Neural cell (in vitro differentiated cells): ENCODE measurements around the gene RING1. TPM values are rescaled to one million over a fixed set of nuclear protein-coding genes. Genes with fewer than 3 reads are reported as not detected.

Experiments used
- H2AFZ ChIP-seq: fragments of 200-600, 300-800 bp; sonication (generic), shearing (Covaris generic); 2 replicates; pipeline ENCODE4 v1.6.0; 2014; ENCODE audit warnings: low read depth, mild to moderate bottlenecking, antibody characterized with exemption, low read length, moderate library complexity
- H3F3A ChIP-seq: fragments of 200-600 bp; shearing (Covaris generic); 2 replicates; pipeline ENCODE4 v1.6.1; 2016; ENCODE audit warnings: mild to moderate bottlenecking, moderate library complexity, mixed read lengths, antibody characterized with exemption, low read length; ENCODE audit not compliant: insufficient read depth, poor library complexity, severe bottlenecking
- H3K27ac ChIP-seq: fragments of 200-600, 300-800 bp; sonication (generic), shearing (Covaris generic); 2 replicates; pipeline ENCODE4 v1.5.1; 2014; ENCODE audit warnings: mild to moderate bottlenecking, low read length, moderate library complexity
- H3K27me3 ChIP-seq: fragments of 300-800, 200-600 bp; sonication (generic), shearing (Covaris generic); 2 replicates; pipeline ENCODE4 v1.6.0; 2014; ENCODE audit warnings: mild to moderate bottlenecking, low read depth, low read length, moderate library complexity; ENCODE audit not compliant: insufficient read depth
- H3K36me3 ChIP-seq: fragments of 300-800, 200-600 bp; sonication (generic), shearing (Covaris generic); 2 replicates; pipeline ENCODE4 v1.5.1; 2014; ENCODE audit warnings: mild to moderate bottlenecking, antibody characterized with exemption, low read length, moderate library complexity; ENCODE audit not compliant: insufficient read depth
- H3K4me2 ChIP-seq: fragments of 300-800, 200-600 bp; sonication (generic), shearing (Covaris generic); 2 replicates; pipeline ENCODE4 v1.6.0; 2014; ENCODE audit warnings: mild to moderate bottlenecking, low read length
- H3K4me3 ChIP-seq: fragments of 300-800, 200-600 bp; sonication (generic), shearing (Covaris generic); 2 replicates; pipeline ENCODE4 v1.5.1; 2014; ENCODE audit warnings: mild to moderate bottlenecking, low read length, moderate library complexity
- H3K79me2 ChIP-seq: fragments of 200-600 bp; shearing (Covaris generic); replicated peaks from 2 replicates; pipeline ENCODE4 v1.6.0; 2014; ENCODE audit warnings: mild to moderate bottlenecking, low read length, moderate library complexity; ENCODE audit not compliant: insufficient read depth
- H3K9ac ChIP-seq: fragments of 300-800, 200-600 bp; sonication (generic), shearing (Covaris generic); 2 replicates; pipeline ENCODE4 v1.6.1; 2016; ENCODE audit warnings: mild to moderate bottlenecking, low read length, mixed read lengths
- H3K9me2 ChIP-seq: fragments of 200-600 bp; shearing (Covaris generic); 2 replicates; pipeline ENCODE4 v1.6.1; 2016; ENCODE audit warnings: mild to moderate bottlenecking, low read length, mixed read lengths; ENCODE audit not compliant: insufficient read depth
- H3K9me3 ChIP-seq: fragments of 200-600, 300-800 bp; sonication (generic), shearing (Covaris generic); 2 replicates; pipeline ENCODE4 v1.6.1; 2016; ENCODE audit warnings: mild to moderate bottlenecking, mixed run types, low read length, moderate library complexity, mixed read lengths
- H4K20me1 ChIP-seq: fragments of 200-600 bp; shearing (Covaris generic); 2 replicates; pipeline ENCODE4 v1.6.1; 2016; ENCODE audit warnings: mild to moderate bottlenecking, mixed run types; ENCODE audit not compliant: insufficient read depth
- CTCF ChIP-seq: fragments of 450-650 bp; IDR thresholded peaks from 2 replicates; pipeline ENCODE4 v1.5.1; 2014; ENCODE audit warnings: antibody characterized with exemption, mild to moderate bottlenecking, moderate library complexity; ENCODE audit not compliant: poor library complexity, severe bottlenecking
- EP300 ChIP-seq: fragments of 450-650 bp; conservative IDR thresholded peaks from 2 replicates; pipeline ENCODE4 v1.6.1; 2014; ENCODE audit warnings: antibody characterized with exemption, mild to moderate bottlenecking, moderate library complexity; ENCODE audit not compliant: poor library complexity, severe bottlenecking
- EZH2 ChIP-seq: fragments of 200-600, 300-800 bp; shearing (Covaris generic), sonication (generic); IDR thresholded peaks from 2 replicates; pipeline ENCODE4 v1.6.1; 2014; ENCODE audit warnings: antibody characterized with exemption, low read length, borderline replicate concordance, mild to moderate bottlenecking; ENCODE audit not compliant: insufficient read depth, poor library complexity, severe bottlenecking
- MXI1 ChIP-seq: fragments of 450-650 bp; conservative IDR thresholded peaks from 2 replicates; pipeline ENCODE4 v1.6.1; 2014; ENCODE audit warnings: antibody characterized with exemption, mild to moderate bottlenecking; ENCODE audit not compliant: poor library complexity, severe bottlenecking
- POLR2AphosphoS5 ChIP-seq: IDR thresholded peaks from 2 replicates; pipeline ENCODE4 v1.6.1; 2012
- RAD21 ChIP-seq: fragments of 450-650 bp; conservative IDR thresholded peaks from 2 replicates; pipeline ENCODE4 v1.6.1; 2014; ENCODE audit warnings: antibody characterized with exemption, mild to moderate bottlenecking, moderate library complexity
- REST ChIP-seq: IDR thresholded peaks from 2 replicates; pipeline ENCODE4 v1.6.1; 2012; ENCODE audit warnings: borderline replicate concordance
- SMC3 ChIP-seq: fragments of 450-650 bp; conservative IDR thresholded peaks from 2 replicates; pipeline ENCODE4 v1.6.1; 2014; ENCODE audit warnings: antibody characterized with exemption, mild to moderate bottlenecking, moderate library complexity; ENCODE audit not compliant: poor library complexity
- TAF1 ChIP-seq: IDR thresholded peaks from 2 replicates; pipeline ENCODE4 v1.6.1; 2012; ENCODE audit warnings: low read depth
- polyA plus RNA-seq: library from polyadenylated mRNA; depleted of rRNA; stranded (reverse); fragments of >200 nt; gene quantifications from 2 replicates; pipeline ENCODE4 v1.2.3, GENCODE V29; 2014

RING1 gene
- polyA plus RNA-seq, 1 donor from 2014 or later, result 107 TPM

- TF ChIP-seq RAD21 (no peak), MXI1 (no peak)
- H3K9me2 ChIP-seq, result no peaks in the 10 kb centered on the region
- no peaks in the 10 kb centered on the region for H3F3A ChIP-seq
- H4K20me1 ChIP-seq, result no peaks in the 10 kb centered on the region
- no peak overlapping the region for H3K4me3 ChIP-seq
- no peak overlapping the region for H3K4me2 ChIP-seq
- no peak overlapping the region for H3K9ac ChIP-seq
- H3K36me3 ChIP-seq, result no peaks in the 10 kb centered on the region
- H3K79me2 ChIP-seq, result no peaks in the 10 kb centered on the region
- no peak overlapping the region for H2AFZ ChIP-seq
- no peak overlapping the region for H3K27ac ChIP-seq
- peaks cover 5% of the 10 kb centered on the region for H3K27me3 ChIP-seq
- no peaks in the 10 kb centered on the region for H3K9me3 ChIP-seq
These were observed 7.9 kb downstream of the RING1 start for GRCh38 chr6:33216117-33216649.

- no peaks in the 10 kb centered on the region for H3K9me3 ChIP-seq
- TF ChIP-seq POLR2AphosphoS5, result no peak
- no peak for TF ChIP-seq EZH2
- no peak for TF ChIP-seq SMC3
- no peak for TF ChIP-seq EP300
- TF ChIP-seq TAF1, result no peak
- TF ChIP-seq REST, result no peak
- no peak for TF ChIP-seq RAD21
- TF ChIP-seq MXI1, result no peak
- no peaks in the 10 kb centered on the region for H3K36me3 ChIP-seq
- H3K9me2 ChIP-seq, result no peaks in the 10 kb centered on the region
- H3K4me2 ChIP-seq, result no peak overlapping the region
- H3K4me3 ChIP-seq, result no peak overlapping the region
- H3K9ac ChIP-seq, result no peak overlapping the region
- H3K27me3 ChIP-seq, result peaks cover 5% of the 10 kb centered on the region
- H2AFZ ChIP-seq, result no peak overlapping the region
- no peaks in the 10 kb centered on the region for H4K20me1 ChIP-seq
- no peaks in the 10 kb centered on the region for H3K79me2 ChIP-seq
- H3F3A ChIP-seq, result no peaks in the 10 kb centered on the region
- no peak overlapping the region for H3K27ac ChIP-seq
These were observed 8.9 kb downstream of the RING1 start for GRCh38 chr6:33217246-33217645.

GRCh38 chr6:33217681-33218080 lies 9.4 kb downstream of the RING1 start:
- Histone ChIP-seq H3K79me2 (no peaks in the 10 kb centered on the region), H2AFZ (no peak overlapping the region), H3K4me3 (no peak overlapping the region), H3K27ac (no peak overlapping the region), H3K27me3 (peaks cover 5% of the 10 kb centered on the region), H3K36me3 (no peaks in the 10 kb centered on the region), H3K9me2 (no peaks in the 10 kb centered on the region), H3K9ac (no peak overlapping the region), H3K9me3 (no peaks in the 10 kb centered on the region), H3K4me2 (no peak overlapping the region), H3F3A (no peaks in the 10 kb centered on the region), H4K20me1 (no peaks in the 10 kb centered on the region)
- TF ChIP-seq POLR2AphosphoS5 (no peak), EZH2 (no peak), RAD21 (no peak), CTCF (no peak), EP300 (no peak), SMC3 (no peak), REST (no peak), TAF1 (no peak), MXI1 (no peak)
